B cell (primary cell): Measurements from ENCODE around the gene VILL. TPM values are rescaled to one million over a fixed set of nuclear protein-coding genes. Genes with fewer than 3 reads are reported as not detected.
"Not testable (repeated sequence)": the region's sequence is repeated elsewhere in the genome, so short reads cannot be mapped to it uniquely, and the experiment has no call there.

Experiments used
- ATAC-seq: fragments of 200-7000 bp; cut with Tn5 transposase; one replicate; pipeline ENCODE4 v1.10.0; 2021; ENCODE audit warnings: low read depth, mild to moderate bottlenecking, moderate number of reproducible peaks, moderate library complexity
- CTCF ChIA-PET: fragments of 350-600 bp; sonication (Branson Sonifier 250); formaldehyde crosslinking; loops from one replicate; lab custom pipeline; 2021; ENCODE audit warnings: antibody characterized with exemption, inconsistent platforms; lab: Charles Lee
- POLR2A ChIA-PET: fragments of 350-600 bp; sonication (Branson Sonifier 250); formaldehyde crosslinking; loops from one replicate; lab custom pipeline; 2021; ENCODE audit warnings: antibody characterized with exemption; lab: Charles Lee
- DNase-seq: peaks from one replicate; pipeline ENCODE4 v3.0.0; 2013
- H2AFZ ChIP-seq: 2 replicates; pipeline ENCODE4 v1.6.1; 2012; ENCODE audit warnings: mild to moderate bottlenecking, low read depth, low read length; ENCODE audit not compliant: insufficient read depth, poor library complexity, severe bottlenecking
- H3K27ac ChIP-seq, 2 donors: 1 replicate in 1 of 2; 2 replicates in 1 of 2; pipeline ENCODE4 v1.5.1; 2012 to 2013; ENCODE audit warnings: low read length in 2 of 2, mild to moderate bottlenecking in 2 of 2, moderate library complexity in 1 of 2
- H3K27me3 ChIP-seq, 4 experiments: fragments of 200-600 bp in 1 of 4; sonication (generic) in 1 of 4; replicated peaks in 1 of 4; 1 replicate in 2 of 4; 2 replicates in 2 of 4; pipeline versions ENCODE4 v1.6.1 to v1.7.0; 2013 to 2016; ENCODE audit warnings: low read length in 3 of 4, mild to moderate bottlenecking in 2 of 4, mixed read lengths in 1 of 4, moderate library complexity in 1 of 4; ENCODE audit not compliant: insufficient read depth in 4 of 4, control insufficient read depth in 3 of 4; ENCODE audit errors: control extremely low read depth in 1 of 4
- H3K36me3 ChIP-seq, 2 experiments: replicated peaks in 1 of 2; 1 replicate in 1 of 2; 2 replicates in 1 of 2; pipeline versions ENCODE4 v1.6.1 to v1.7.1; 2013; ENCODE audit warnings: low read length in 1 of 2; ENCODE audit not compliant: insufficient read depth in 2 of 2, control insufficient read depth in 1 of 2; ENCODE audit errors: control extremely low read depth in 1 of 2, extremely low read depth in 1 of 2
- H3K4me1 ChIP-seq, 2 donors: fragments of 200-600 bp in 1 of 2; sonication (generic) in 1 of 2; 1 replicate in 1 of 2; 2 replicates in 1 of 2; pipeline versions ENCODE4 v1.5.1 to v1.6.1; 2013 to 2017; ENCODE audit warnings: low read length in 2 of 2; ENCODE audit not compliant: control insufficient read depth in 2 of 2, insufficient read depth in 2 of 2
- H3K4me2 ChIP-seq: replicated peaks from 2 replicates; pipeline ENCODE3; 2012; ENCODE audit warnings: mild to moderate bottlenecking, low read depth, low read length; ENCODE audit not compliant: poor library complexity, severe bottlenecking
- H3K4me3 ChIP-seq, 5 experiments: fragments of 200-600 bp in 1 of 5; sonication (generic) in 1 of 5; 1 replicate in 3 of 5; 2 replicates in 2 of 5; pipeline versions ENCODE4 v1.5.1 to v1.7.0; 2011 to 2016; ENCODE audit warnings: low read length in 4 of 5, mild to moderate bottlenecking in 4 of 5, low read depth in 2 of 5, control low read depth in 1 of 5, moderate library complexity in 1 of 5; ENCODE audit not compliant: insufficient read depth in 1 of 5; ENCODE audit errors: control extremely low read depth in 1 of 5, extremely low read depth in 1 of 5
- H3K79me2 ChIP-seq: fragments of 200-600 bp; sonication (generic); one replicate; pipeline ENCODE4 v1.6.0; 2016; ENCODE audit warnings: low read length; ENCODE audit not compliant: control insufficient read depth, insufficient read depth
- H3K9ac ChIP-seq: fragments of 200-600 bp; sonication (generic); 2 replicates; pipeline ENCODE4 v1.6.1; 2017; ENCODE audit warnings: mild to moderate bottlenecking, low read length, moderate library complexity
- H3K9me3 ChIP-seq, 3 donors: one replicate each; pipeline versions ENCODE4 v1.6.1 to v1.7.1; 2013; ENCODE audit warnings: low read length in 2 of 3; ENCODE audit not compliant: control insufficient read depth in 2 of 3, insufficient read depth in 1 of 3; ENCODE audit errors: control extremely low read depth in 1 of 3
- H4K20me1 ChIP-seq: 2 replicates; pipeline ENCODE4 v1.6.0; 2012; ENCODE audit warnings: mild to moderate bottlenecking, low read length; ENCODE audit not compliant: insufficient read depth, control insufficient read depth, poor library complexity, severe bottlenecking
- H3K27ac Mint-ChIP-seq: one replicate; pipeline ENCODE4 v1.8.0; 2021; ENCODE audit warnings: mixed read lengths
- H3K27me3 Mint-ChIP-seq: one replicate; pipeline ENCODE4 v1.8.0; 2021; ENCODE audit warnings: mixed read lengths
- H3K4me1 Mint-ChIP-seq: one replicate; pipeline ENCODE4 v1.8.0; 2021; ENCODE audit warnings: mixed read lengths
- H3K4me3 Mint-ChIP-seq: one replicate; pipeline ENCODE4 v1.8.0; 2021; ENCODE audit warnings: mixed read lengths
- H3K9me3 Mint-ChIP-seq: one replicate; pipeline ENCODE4 v1.8.0; 2022; ENCODE audit warnings: mixed read lengths; ENCODE audit not compliant: insufficient read depth
- CTCF ChIP-seq: fragments of 200-600 bp; IDR thresholded peaks from one replicate; pipeline ENCODE4 v1.8.0; 2022; ENCODE audit warnings: antibody characterized with exemption, mild to moderate bottlenecking
- EZH2 ChIP-seq: IDR thresholded peaks from 2 replicates; pipeline ENCODE4 v1.6.1; 2012; ENCODE audit warnings: borderline replicate concordance, low read depth, mild to moderate bottlenecking, moderate library complexity, low read length; ENCODE audit not compliant: insufficient read depth, poor library complexity, severe bottlenecking
- WGBS: methylation state at CpG from one replicate; pipeline ENCODE4 v1.1.5; 2013; ENCODE audit warnings: missing lambda C conversion rate; ENCODE audit not compliant: insufficient coverage; 5-methylcytosine and 5-hydroxymethylcytosine counted together
- intact Hi-C: fragments of 100-400 bp; cut with micrococcal nuclease; formaldehyde crosslinking; loops from one replicate; pipeline ENCODE4 v1.10.0; 2022
- polyA plus RNA-seq: library from polyadenylated mRNA; depleted of rRNA; stranded (reverse); fragments of >200 nt; gene quantifications from 2 replicates; pipeline ENCODE4 v1.2.3, GENCODE V29; 2012
- total RNA-seq, 2 donors: library from RNA; stranded (reverse); fragments of 120-200 nt in 1 of 2; gene quantifications; 1 replicate in 1 of 2; 2 replicates in 1 of 2; pipeline versions ENCODE4 v1.2.3 to v1.2.4, GENCODE V29; 2013 to 2022

The VILL gene
- total and polyA plus RNA-seq, 2 donors (not counting 1 experiment from before 2014, with no cell fraction given): 35.2 to 46.4 TPM

- H3K4me1 ChIP-seq: no peaks in the 10 kb centered on the region
- Mint-ChIP-seq H3K4me1 (no peaks in the 10 kb centered on the region), H3K9me3 (no peaks in the 10 kb centered on the region), H3K4me3 (no peak overlapping the region), H3K27ac (no peak overlapping the region), H3K27me3 (peaks cover 18% of the 10 kb centered on the region)
- H3K4me3 ChIP-seq: no peak overlapping the region
- no peaks in the 10 kb centered on the region for H4K20me1 ChIP-seq
- H2AFZ ChIP-seq: no peak overlapping the region
- no peak for ATAC-seq
- peaks cover 0 to 3% (median 0%) of the 10 kb centered on the region in 4 experiments for H3K27me3 ChIP-seq
- no peaks in the 10 kb centered on the region for H3K79me2 ChIP-seq
- no peak overlapping the region for H3K9ac ChIP-seq
- H3K9me3 ChIP-seq: peaks cover 0 to 7% (median 0%) of the 10 kb centered on the region in 3 donors
- H3K4me2 ChIP-seq: no peak overlapping the region
- H3K27ac ChIP-seq: no peak overlapping the region
- no peak for TF ChIP-seq EZH2
- TF ChIP-seq CTCF: no peak
- WGBS: 80% methylated on average over 2 of the region's 4 CpGs
- ChIA-PET POLR2A (no interaction called here), CTCF (no interaction called here)
- no peaks in the 10 kb centered on the region for H3K36me3 ChIP-seq
- DNase-seq: no peak
- intact Hi-C loops: no loop called here
Measured at GRCh38 chr3:38049358-38050126, 59.0 kb downstream of the VILL start.

- Histone ChIP-seq H3K4me2 (no peak overlapping the region), H3K27ac (no peak overlapping the region), H4K20me1 (no peaks in the 10 kb centered on the region), H3K79me2 (no peaks in the 10 kb centered on the region), H3K9me3 (peaks cover 0 to 7% (median 0%) of the 10 kb centered on the region in 3 donors), H3K4me1 (no peaks in the 10 kb centered on the region), H3K27me3 (peaks cover 0 to 3% (median 0%) of the 10 kb centered on the region in 4 experiments), H2AFZ (no peak overlapping the region), H3K36me3 (no peaks in the 10 kb centered on the region), H3K9ac (no peak overlapping the region), H3K4me3 (no peak overlapping the region)
- DNase-seq (no peak), ATAC-seq (no peak)
- 89% methylated on average over 12 of the region's 13 CpGs for WGBS
- ChIA-PET CTCF (no interaction called here), POLR2A (no interaction called here)
- Mint-ChIP-seq H3K27me3 (peaks cover 23% of the 10 kb centered on the region), H3K4me1 (no peaks in the 10 kb centered on the region), H3K4me3 (no peak overlapping the region), H3K9me3 (no peaks in the 10 kb centered on the region), H3K27ac (no peak overlapping the region)
- intact Hi-C loops: no loop called here
- no peak for TF ChIP-seq EZH2
- TF ChIP-seq CTCF: no peak
Measured at GRCh38 chr3:38051131-38051530, 60.5 kb downstream of the VILL start.

GRCh38 chr3:38053286-38053685 is 62.7 kb downstream of the VILL start:
- H3K9me3 Mint-ChIP-seq, H3K4me3 ChIP-seq, H3K27ac Mint-ChIP-seq, H3K4me3 Mint-ChIP-seq, H3K27ac ChIP-seq, H3K4me2 ChIP-seq, DNase-seq, H3K79me2 ChIP-seq, H3K4me1 Mint-ChIP-seq, H3K4me1 ChIP-seq, H3K27me3 ChIP-seq, H3K9me3 ChIP-seq, H3K9ac ChIP-seq, H4K20me1 ChIP-seq, H2AFZ ChIP-seq, POLR2A ChIA-PET, H3K36me3 ChIP-seq, CTCF ChIA-PET, intact Hi-C loops, ATAC-seq: not testable (repeated sequence)
- WGBS: 100% methylated on average over 6 of the region's 32 CpGs
- peaks cover 22% of the 10 kb centered on the region for H3K27me3 Mint-ChIP-seq
